ENCODE data around the gene AJAP1. TPM values are rescaled to one million over a fixed set of nuclear protein-coding genes. Genes with fewer than 3 reads are reported as not detected.

AJAP1 gene
- total RNA-seq, 2 experiments from 2014 or later: not detected

- no peak overlapping the region for H2AFZ ChIP-seq (ENCODE audit: low read length)
- H3K36me3 ChIP-seq (ENCODE audit: insufficient read depth, low read length): no peaks in the 10 kb centered on the region
- H3K4me3 ChIP-seq (ENCODE audit: low read depth, low read length, poor library complexity, severe bottlenecking): no peak overlapping the region
- H3K4me1 ChIP-seq (ENCODE audit: insufficient read depth, low read length, poor library complexity, severe bottlenecking): no peaks in the 10 kb centered on the region
- H4K20me1 ChIP-seq (ENCODE audit: insufficient read depth, low read length): no peaks in the 10 kb centered on the region
- intact Hi-C loops (cut with micrococcal nuclease; ENCODE audit: unreplicated experiment): no loop called here
- no peak for TF ChIP-seq EZH2phosphoT487 (IDR thresholded peaks at IDR 0.05; ENCODE audit: borderline replicate concordance, low read depth, low read length)
- TF ChIP-seq CTCF (conservative IDR thresholded peaks at IDR 0.05; ENCODE audit: low read length): no peak
- H3K27ac ChIP-seq (ENCODE audit: low read depth, low read length, poor library complexity, severe bottlenecking): no peak overlapping the region
- no peaks in the 10 kb centered on the region for H3K79me2 ChIP-seq (ENCODE audit: insufficient read depth, low read depth, low read length)
- no peaks in the 10 kb centered on the region for H3K9me2 ChIP-seq (ENCODE audit: insufficient read depth, low read length)
- no peak overlapping the region for H3K4me2 ChIP-seq (ENCODE audit: low read length)
- no peaks in the 10 kb centered on the region; the same call in 1 of the 2 replicates for H3K9me3 ChIP-seq (ENCODE audit: low read length)
- ChIA-PET CTCF (ENCODE audit: unreplicated experiment) (no interaction called here), POLR2A (no interaction called here)
- no peak for DNase-seq (ENCODE audit: low spot score)
- BruUV-seq (replicated peaks): no TSS peak
These were observed 19.7 kb downstream of the AJAP1 start for GRCh38 chr1:4674117-4674516.

DNA sequence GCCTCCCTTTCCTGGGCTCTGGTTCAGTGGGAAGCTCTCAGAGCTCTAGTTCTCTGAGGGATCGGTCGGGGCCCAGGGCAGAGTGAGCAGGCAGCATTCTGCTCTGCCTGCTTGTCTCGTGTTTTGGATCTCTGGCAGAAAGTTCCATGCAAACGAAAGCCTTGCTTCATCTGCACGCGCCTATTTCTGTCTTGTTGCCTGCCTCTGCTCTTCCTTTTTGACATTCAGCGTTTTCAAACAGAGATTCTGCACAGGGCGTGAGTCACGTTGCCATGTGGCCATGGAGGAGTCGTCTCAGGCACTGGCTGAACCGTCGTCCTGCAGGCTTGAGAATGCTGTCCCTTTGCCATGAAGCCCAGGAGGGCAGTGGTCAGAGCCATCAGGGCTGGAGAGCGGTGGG is 20.3 kb downstream of the AJAP1 start:
- no peak overlapping the region for H3K4me3 ChIP-seq (ENCODE audit: low read depth, low read length, poor library complexity, severe bottlenecking)
- ChIA-PET CTCF (ENCODE audit: unreplicated experiment) (no interaction called here), POLR2A (no interaction called here)
- H3K4me1 ChIP-seq (ENCODE audit: insufficient read depth, low read length, poor library complexity, severe bottlenecking): no peaks in the 10 kb centered on the region
- DNase-seq (ENCODE audit: low spot score): no peak
- no peaks in the 10 kb centered on the region for H3K79me2 ChIP-seq (ENCODE audit: insufficient read depth, low read depth, low read length)
- no peaks in the 10 kb centered on the region for H3K9me2 ChIP-seq (ENCODE audit: insufficient read depth, low read length)
- intact Hi-C loops (cut with micrococcal nuclease; ENCODE audit: unreplicated experiment): no loop called here
- no peaks in the 10 kb centered on the region; the same call in 1 of the 2 replicates for H3K9me3 ChIP-seq (ENCODE audit: low read length)
- no peak overlapping the region for H3K27ac ChIP-seq (ENCODE audit: low read depth, low read length, poor library complexity, severe bottlenecking)
- no TSS peak for BruUV-seq (replicated peaks)
- no peak overlapping the region for H3K4me2 ChIP-seq (ENCODE audit: low read length)
- H2AFZ ChIP-seq (ENCODE audit: low read length): no peak overlapping the region
- no peaks in the 10 kb centered on the region for H3K36me3 ChIP-seq (ENCODE audit: insufficient read depth, low read length)
- TF ChIP-seq CTCF (conservative IDR thresholded peaks at IDR 0.05; ENCODE audit: low read length): no peak
- TF ChIP-seq EZH2phosphoT487 (IDR thresholded peaks at IDR 0.05; ENCODE audit: borderline replicate concordance, low read depth, low read length): no peak
- H4K20me1 ChIP-seq (ENCODE audit: insufficient read depth, low read length): no peaks in the 10 kb centered on the region

DNA sequence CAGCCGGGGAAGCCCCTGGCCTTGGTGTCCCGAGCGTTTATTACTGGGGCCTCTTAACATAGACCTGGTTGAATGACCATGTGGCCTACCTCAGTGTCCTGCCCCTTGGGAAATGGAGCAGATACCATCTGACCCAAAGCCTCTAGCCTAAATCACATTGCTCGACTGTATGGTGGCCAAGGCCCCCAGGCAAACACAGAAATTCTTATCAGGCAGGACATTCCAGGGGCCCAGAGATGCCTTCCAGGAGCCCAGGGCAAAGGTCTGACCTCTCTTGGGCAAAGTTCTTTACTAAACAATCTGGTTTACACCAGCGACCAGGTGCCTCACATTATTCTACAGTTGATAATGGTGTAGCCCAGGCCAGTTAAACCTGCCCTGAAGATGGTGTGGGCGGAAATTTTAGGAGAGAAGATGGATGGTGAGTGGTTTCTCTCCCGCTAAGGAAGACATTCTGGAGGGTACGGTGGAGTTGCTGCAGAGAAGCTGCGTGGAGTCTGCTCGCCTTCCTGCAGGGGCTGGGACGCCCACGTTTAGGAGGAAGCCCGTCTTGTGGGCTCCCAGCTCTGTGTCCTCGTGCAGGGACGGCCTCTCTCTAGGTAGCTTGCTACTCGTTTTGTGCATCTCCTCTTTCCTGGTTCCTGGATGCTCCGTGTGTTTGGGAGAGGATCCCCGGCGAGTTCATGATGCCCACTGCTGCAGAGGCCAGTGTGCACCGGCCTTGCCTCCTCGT is 21.2 kb downstream of the AJAP1 start:
- no peak overlapping the region for H3K4me2 ChIP-seq (ENCODE audit: low read length)
- no TSS peak for BruUV-seq (replicated peaks)
- POLR2A ChIA-PET: no interaction called here

More for the DNA sequence above, 21.2 kb downstream of the AJAP1 start:
- Histone ChIP-seq H3K27ac (ENCODE audit: low read depth, low read length, poor library complexity, severe bottlenecking) (no peak overlapping the region), H2AFZ (ENCODE audit: low read length) (no peak overlapping the region), H3K79me2 (ENCODE audit: insufficient read depth, low read depth, low read length) (no peaks in the 10 kb centered on the region), H4K20me1 (ENCODE audit: insufficient read depth, low read length) (no peaks in the 10 kb centered on the region), H3K9me3 (ENCODE audit: low read length) (no peaks in the 10 kb centered on the region; the same call in 1 of the 2 replicates), H3K4me3 (ENCODE audit: low read depth, low read length, poor library complexity, severe bottlenecking) (no peak overlapping the region), H3K36me3 (ENCODE audit: insufficient read depth, low read length) (no peaks in the 10 kb centered on the region), H3K4me1 (ENCODE audit: insufficient read depth, low read length, poor library complexity, severe bottlenecking) (no peaks in the 10 kb centered on the region), H3K9me2 (ENCODE audit: insufficient read depth, low read length) (no peaks in the 10 kb centered on the region)
- TF ChIP-seq CTCF (conservative IDR thresholded peaks at IDR 0.05; ENCODE audit: low read length) (no peak), EZH2phosphoT487 (IDR thresholded peaks at IDR 0.05; ENCODE audit: borderline replicate concordance, low read depth, low read length) (no peak)
- intact Hi-C loops (cut with micrococcal nuclease; ENCODE audit: unreplicated experiment): no loop called here
- no peak for DNase-seq (ENCODE audit: low spot score)
- CTCF ChIA-PET (ENCODE audit: unreplicated experiment): no interaction called here
